Stomach (tissue), 4 donors: ENCODE results near the gene RTN4RL1.

ENCODE experiments used
- EP300 ChIP-seq: sonication (generic); formaldehyde crosslinking; IDR thresholded peaks from one replicate; pipeline ENCODE4 v1.6.1; 2017; ENCODE audit warnings: antibody characterized with exemption
- POLR2A ChIP-seq, 4 donors: fragments of 450-650 bp; IDR thresholded peaks; one replicate each; pipeline ENCODE4 v1.6.1; 2016; ENCODE audit warnings: antibody characterized with exemption in 4 of 4, control low read depth in 2 of 4, mild to moderate bottlenecking in 1 of 4, moderate library complexity in 1 of 4
- POLR2AphosphoS5 ChIP-seq, 3 donors: sonication (generic); formaldehyde crosslinking; IDR thresholded peaks; one replicate each; pipeline ENCODE4 v1.6.1; 2016; ENCODE audit warnings: antibody characterized with exemption in 3 of 3
- TF ChIP-seq, protein P1 (sequence below), 7 experiments: fragments of 450-650 bp in 4 of 7; fragments of 200-600 bp in 3 of 7; sonication (generic) in 3 of 7; IDR thresholded peaks; one replicate each; pipeline ENCODE4 v1.5.1; 2016 to 2019; ENCODE audit warnings: antibody characterized with exemption in 7 of 7, control low read depth in 2 of 7, mild to moderate bottlenecking in 1 of 7

DNA sequence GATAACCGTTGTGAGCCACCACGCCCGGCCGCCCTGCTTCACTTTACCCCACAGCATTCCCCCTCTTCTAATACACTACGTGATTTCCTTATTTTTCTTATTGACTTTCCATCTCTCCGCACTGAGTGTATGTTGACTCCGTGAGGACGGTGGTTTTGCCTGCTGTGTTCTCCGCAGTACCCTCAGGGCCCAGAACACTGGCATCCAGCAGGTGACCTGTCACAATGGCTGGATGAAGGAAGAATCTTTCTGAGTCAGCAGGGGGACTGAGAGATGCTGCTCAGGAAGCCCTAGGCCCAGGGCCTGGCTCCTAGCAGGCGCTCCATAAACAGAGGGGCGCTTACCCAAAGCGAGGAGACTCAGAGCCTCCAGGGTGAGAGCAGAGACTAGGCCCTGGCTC lies 79.5 kb downstream of the RTN4RL1 start:
- no peak for TF ChIP-seq POLR2AphosphoS5 (IDR thresholded peaks at IDR 0.05)
- TF ChIP-seq, protein P1, sequence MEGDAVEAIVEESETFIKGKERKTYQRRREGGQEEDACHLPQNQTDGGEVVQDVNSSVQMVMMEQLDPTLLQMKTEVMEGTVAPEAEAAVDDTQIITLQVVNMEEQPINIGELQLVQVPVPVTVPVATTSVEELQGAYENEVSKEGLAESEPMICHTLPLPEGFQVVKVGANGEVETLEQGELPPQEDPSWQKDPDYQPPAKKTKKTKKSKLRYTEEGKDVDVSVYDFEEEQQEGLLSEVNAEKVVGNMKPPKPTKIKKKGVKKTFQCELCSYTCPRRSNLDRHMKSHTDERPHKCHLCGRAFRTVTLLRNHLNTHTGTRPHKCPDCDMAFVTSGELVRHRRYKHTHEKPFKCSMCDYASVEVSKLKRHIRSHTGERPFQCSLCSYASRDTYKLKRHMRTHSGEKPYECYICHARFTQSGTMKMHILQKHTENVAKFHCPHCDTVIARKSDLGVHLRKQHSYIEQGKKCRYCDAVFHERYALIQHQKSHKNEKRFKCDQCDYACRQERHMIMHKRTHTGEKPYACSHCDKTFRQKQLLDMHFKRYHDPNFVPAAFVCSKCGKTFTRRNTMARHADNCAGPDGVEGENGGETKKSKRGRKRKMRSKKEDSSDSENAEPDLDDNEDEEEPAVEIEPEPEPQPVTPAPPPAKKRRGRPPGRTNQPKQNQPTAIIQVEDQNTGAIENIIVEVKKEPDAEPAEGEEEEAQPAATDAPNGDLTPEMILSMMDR (IDR thresholded peaks at IDR 0.05): no peak
- TF ChIP-seq EP300: no peak
- TF ChIP-seq POLR2A (IDR thresholded peaks at IDR 0.05): no peak
